HUES48 (cell line): ENCODE data around the gene SARDH.

ENCODE experiments used
- H3K27ac ChIP-seq: one replicate; pipeline ENCODE4 v1.7.0; 2013; ENCODE audit warnings: low read depth, low read length, inconsistent platforms
- H3K27me3 ChIP-seq: 2 replicates; pipeline ENCODE4 v1.6.1; 2013; ENCODE audit warnings: mild to moderate bottlenecking, low read length; ENCODE audit not compliant: control insufficient read depth, insufficient read depth
- H3K36me3 ChIP-seq: 2 replicates; pipeline ENCODE4 v1.6.1; 2013; ENCODE audit warnings: low read length; ENCODE audit not compliant: control insufficient read depth, insufficient read depth
- H3K4me1 ChIP-seq: 2 replicates; pipeline ENCODE4 v1.6.1; 2013; ENCODE audit warnings: mild to moderate bottlenecking, low read length; ENCODE audit not compliant: control insufficient read depth, insufficient read depth
- H3K4me3 ChIP-seq: 2 replicates; pipeline ENCODE4 v1.5.1; 2013; ENCODE audit warnings: mild to moderate bottlenecking, low read depth, low read length
- H3K9ac ChIP-seq: 2 replicates; pipeline ENCODE4 v1.6.1; 2013; ENCODE audit warnings: mild to moderate bottlenecking, low read depth, low read length, moderate library complexity
- H3K9me3 ChIP-seq: 2 replicates; pipeline ENCODE4 v1.6.1; 2013; ENCODE audit warnings: low read length; ENCODE audit not compliant: control insufficient read depth, insufficient read depth

SARDH gene

DNA sequence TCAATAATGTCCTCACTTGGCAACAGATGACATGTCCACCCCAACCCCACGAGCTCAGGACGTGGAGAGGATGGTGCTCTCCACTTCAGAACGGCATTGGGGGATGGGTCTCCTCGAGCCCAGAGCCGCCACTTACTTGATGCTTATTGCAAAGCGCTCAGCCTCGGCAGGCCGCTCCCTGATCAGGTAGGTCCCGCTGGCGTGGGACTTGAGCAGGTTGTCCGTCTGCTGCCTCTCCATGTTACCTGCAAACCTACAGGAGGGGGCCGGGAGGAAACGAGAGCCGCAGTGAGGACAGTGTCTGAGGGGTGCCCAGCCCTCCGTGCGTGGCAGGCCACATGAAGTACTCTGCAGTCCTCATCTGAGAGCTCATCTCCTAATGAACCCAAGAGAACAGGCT, 36.6 kb upstream of the SARDH start:
- Histone ChIP-seq H3K9me3 (no peaks in the 10 kb centered on the region), H3K4me1 (no peaks in the 10 kb centered on the region), H3K36me3 (peaks cover 72% of the 10 kb centered on the region), H3K27me3 (no peaks in the 10 kb centered on the region), H3K27ac (no peak overlapping the region), H3K4me3 (no peak overlapping the region), H3K9ac (no peak overlapping the region)

- Histone ChIP-seq H3K4me3 (no peak overlapping the region), H3K27ac (no peak overlapping the region)
Measured at GRCh38 chr9:133773889-133774655, 35.9 kb upstream of the SARDH start.

DNA sequence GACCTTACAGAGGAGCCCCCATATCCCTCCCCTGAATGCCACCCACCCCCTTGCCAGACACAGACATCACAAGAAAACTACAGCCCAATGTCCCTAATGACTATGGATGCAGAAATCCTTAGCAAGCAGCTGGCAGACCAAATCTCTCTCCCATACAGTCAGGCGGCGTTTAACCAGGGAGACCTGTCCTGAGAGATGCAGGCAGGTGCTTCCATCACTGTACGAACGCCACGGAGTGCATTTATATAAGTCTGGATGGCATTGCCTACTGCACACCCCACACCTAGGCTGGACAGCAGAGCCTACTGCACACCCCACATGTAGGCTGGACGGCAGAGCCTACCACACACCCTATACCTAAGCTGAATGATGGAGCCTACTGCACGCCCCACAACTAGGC, 34.4 kb upstream of the SARDH start:
- Histone ChIP-seq H3K36me3 (peaks cover 64% of the 10 kb centered on the region), H3K4me1 (no peaks in the 10 kb centered on the region), H3K27ac (no peak overlapping the region), H3K9ac (no peak overlapping the region), H3K27me3 (no peaks in the 10 kb centered on the region), H3K9me3 (0 out of 2 replicates have a peak, but pooled peaks cover 3% of the 10 kb centered on the region), H3K4me3 (no peak overlapping the region)

More at GRCh38 chr9:133773889-133774655, 35.9 kb upstream of the SARDH start:
- Histone ChIP-seq H3K9me3 (no peaks in the 10 kb centered on the region), H3K27me3 (no peaks in the 10 kb centered on the region), H3K4me1 (no peaks in the 10 kb centered on the region), H3K9ac (no peak overlapping the region), H3K36me3 (peaks cover 67% of the 10 kb centered on the region)

DNA sequence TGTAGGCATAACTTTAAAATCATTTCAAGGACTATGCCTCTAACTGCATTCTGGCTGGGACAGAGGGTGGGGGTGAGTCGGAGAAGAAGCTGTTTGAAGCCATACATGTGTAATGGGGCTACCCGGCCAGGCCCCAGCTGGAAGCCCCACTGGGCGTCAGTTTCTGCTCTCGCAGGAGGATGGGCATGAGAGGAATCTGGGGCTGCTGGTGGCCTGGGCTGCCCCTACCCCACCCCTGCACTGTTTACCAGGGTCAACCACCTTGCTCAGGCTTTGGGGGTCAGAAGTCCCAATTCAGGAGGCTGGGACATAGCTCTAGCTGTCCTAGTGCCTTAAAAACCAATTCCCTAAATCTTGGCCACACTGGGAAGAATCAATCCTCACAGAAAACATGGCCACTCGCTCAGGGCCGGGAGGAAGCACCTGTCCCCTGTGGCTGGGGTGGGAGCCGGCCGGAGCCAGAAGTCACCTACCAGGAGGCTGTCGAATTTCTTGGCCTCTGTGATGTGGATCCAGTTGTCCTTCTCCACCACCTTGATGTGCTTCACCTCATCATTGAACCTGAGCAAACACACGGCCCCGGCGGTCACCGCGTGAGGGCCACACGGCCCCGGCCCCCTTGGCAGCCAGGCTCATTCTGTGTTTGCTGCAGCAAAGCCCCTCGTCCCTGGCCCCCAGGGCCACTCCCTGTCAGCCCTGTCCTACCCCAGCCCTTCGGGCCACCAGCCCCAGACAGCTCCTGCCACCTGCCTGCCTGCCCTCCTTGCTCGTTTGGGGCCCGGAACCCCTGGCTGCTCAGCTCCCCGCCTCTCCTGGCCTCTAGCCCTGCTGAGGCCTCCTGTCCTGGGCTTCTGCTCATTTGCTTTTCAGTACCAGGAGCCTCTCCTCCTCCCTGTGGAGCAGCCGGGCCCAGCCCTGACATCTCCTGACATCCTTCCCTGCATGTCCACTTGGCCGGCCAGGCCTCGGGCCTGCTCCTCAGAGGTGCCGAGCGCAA, 33.6 kb upstream of the SARDH start:
- H3K36me3 ChIP-seq = peaks cover 58% of the 10 kb centered on the region
- no peak overlapping the region for H3K9ac ChIP-seq
- no peak overlapping the region for H3K27ac ChIP-seq
- no peak overlapping the region for H3K4me3 ChIP-seq
- no peaks in the 10 kb centered on the region for H3K27me3 ChIP-seq
- 0 out of 2 replicates have a peak, but pooled peaks cover 7% of the 10 kb centered on the region for H3K9me3 ChIP-seq
- H3K4me1 ChIP-seq = no peaks in the 10 kb centered on the region

DNA sequence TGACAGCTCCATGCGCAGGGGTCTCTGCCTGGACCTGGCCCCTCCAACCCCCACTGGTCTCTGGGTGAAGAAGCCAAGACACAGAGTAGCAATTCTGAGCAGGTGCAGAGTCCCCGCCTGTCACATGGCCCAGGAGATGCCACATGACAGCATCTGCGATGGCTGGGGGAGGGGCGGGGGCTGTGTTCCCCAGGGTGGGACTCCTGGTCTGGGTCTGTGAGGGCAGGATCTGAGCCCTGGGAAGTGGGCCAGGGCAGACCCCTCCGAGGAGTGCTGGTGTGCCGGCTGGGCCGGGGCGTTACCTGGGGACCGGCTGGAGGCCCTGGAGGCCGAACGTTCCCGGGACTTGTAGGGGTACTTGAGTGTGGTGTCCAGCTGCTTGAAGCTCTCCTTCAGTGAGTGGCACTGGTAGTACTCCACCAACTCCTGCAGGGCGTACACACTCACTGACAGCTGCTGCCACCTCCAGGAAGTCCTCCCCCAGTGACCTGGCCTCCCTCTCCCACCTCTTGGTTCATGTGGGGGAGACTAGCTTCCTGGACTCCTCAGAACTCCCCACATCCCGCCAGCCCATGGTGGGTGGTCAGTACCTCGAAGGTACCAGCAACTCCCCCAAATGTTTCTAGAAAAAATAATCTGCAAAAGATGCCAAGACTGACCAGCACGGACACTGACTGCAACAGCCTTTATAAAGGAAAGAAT, 32.1 kb upstream of the SARDH start:
- H3K9me3 ChIP-seq = 0 out of 2 replicates have a peak, but pooled peaks cover 7% of the 10 kb centered on the region
- no peaks in the 10 kb centered on the region for H3K27me3 ChIP-seq
- H3K4me1 ChIP-seq = no peaks in the 10 kb centered on the region
- peaks cover 51% of the 10 kb centered on the region for H3K36me3 ChIP-seq
- H3K4me3 ChIP-seq = no peak overlapping the region
- H3K9ac ChIP-seq = no peak overlapping the region
- no peak overlapping the region for H3K27ac ChIP-seq

DNA sequence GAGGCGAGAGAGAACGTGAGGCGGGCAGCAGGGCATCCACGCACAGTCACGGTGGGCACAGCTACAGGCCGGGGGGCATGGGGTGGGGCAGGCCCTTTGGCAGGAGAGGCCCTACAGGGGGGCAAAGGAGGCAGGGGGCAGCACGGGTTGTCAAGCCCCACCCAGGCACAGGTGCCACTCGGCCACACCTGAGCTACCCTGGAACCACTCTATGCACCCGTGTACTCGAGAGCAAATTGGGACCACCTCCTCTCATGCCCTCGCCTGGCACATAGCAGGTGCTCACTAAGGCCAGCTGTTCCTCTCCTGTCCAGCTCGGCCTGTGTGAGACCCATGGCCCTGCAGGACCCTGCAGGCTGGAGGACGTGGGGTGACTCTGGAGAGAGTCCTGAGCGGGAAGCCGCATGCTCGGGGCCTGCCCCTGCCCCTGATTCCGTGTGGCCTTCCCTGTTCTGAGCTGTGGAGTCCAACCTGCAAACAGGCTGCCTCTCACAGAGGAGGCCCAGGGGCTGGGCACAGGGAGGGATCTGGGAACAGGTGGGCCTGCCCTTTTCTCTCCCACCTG, 31.4 kb upstream of the SARDH start:
- Histone ChIP-seq H3K4me1 (no peaks in the 10 kb centered on the region), H3K27me3 (no peaks in the 10 kb centered on the region), H3K36me3 (peaks cover 46% of the 10 kb centered on the region), H3K4me3 (no peak overlapping the region), H3K27ac (no peak overlapping the region), H3K9me3 (0 out of 2 replicates have a peak, but pooled peaks cover 7% of the 10 kb centered on the region), H3K9ac (no peak overlapping the region)

DNA sequence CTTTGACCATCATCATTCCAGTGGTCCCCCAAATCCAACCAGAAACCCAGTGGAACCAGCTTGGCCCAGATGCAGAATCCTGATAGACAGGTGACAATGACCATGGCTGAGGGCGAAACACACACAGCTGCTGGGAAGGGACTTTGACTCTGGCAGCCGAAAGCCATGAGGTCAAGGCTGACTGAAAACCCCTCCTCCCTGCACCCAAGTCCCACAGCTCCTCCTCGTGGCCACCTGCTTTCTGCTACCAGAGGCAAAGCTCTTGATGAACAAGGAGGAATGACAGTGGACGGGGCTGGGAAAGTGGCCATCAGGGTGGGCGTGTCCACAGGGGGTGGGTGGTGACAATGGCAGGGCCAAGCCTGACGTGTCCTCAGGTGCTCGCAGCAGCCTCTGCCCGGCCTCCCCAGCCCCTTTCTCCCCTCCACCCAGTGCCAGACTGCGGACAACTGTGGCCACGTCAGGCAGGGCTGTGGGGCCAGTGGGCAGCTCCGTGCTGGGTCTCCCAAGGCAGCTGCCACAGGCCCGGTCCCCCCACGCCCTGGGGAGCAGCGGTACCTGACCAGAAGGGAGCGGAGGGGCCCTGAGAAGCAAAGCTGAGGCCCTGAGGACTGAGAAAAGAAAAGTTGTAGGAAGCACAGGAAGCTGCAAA, 30.8 kb upstream of the SARDH start:
- H3K4me1 ChIP-seq = no peaks in the 10 kb centered on the region
- H3K27ac ChIP-seq = no peak overlapping the region
- H3K27me3 ChIP-seq = no peaks in the 10 kb centered on the region
- H3K4me3 ChIP-seq = no peak overlapping the region
- H3K9ac ChIP-seq = no peak overlapping the region
- 0 out of 2 replicates have a peak, but pooled peaks cover 7% of the 10 kb centered on the region for H3K9me3 ChIP-seq
- H3K36me3 ChIP-seq = peaks cover 44% of the 10 kb centered on the region

DNA sequence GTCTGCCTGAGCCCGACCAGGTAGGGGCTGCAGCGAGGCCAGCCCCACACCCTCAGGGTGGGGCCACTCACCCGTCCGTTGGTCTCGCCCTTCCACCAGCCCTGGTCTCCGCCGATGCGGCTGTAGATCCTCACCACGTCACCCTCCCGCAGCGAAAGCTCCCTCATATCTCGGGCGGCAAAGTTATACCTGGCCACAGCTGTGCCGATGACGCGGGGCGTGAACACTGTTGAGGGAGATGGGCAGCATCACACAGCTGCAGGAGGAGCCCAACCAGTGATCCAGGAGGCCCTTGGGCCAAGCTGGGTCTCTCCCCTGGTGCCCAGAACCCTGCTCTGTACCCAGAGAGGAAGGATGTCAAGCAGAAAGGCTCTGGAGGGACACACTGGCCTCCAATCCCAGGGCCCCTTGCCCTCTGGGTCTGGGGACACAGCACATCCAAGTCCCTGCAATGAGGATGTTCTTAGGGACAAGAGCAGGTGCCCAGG, 30.3 kb upstream of the SARDH start:
- Histone ChIP-seq H3K9me3 (0 out of 2 replicates have a peak, but pooled peaks cover 7% of the 10 kb centered on the region), H3K36me3 (peaks cover 44% of the 10 kb centered on the region), H3K4me1 (no peaks in the 10 kb centered on the region), H3K9ac (no peak overlapping the region), H3K27ac (no peak overlapping the region), H3K27me3 (no peaks in the 10 kb centered on the region), H3K4me3 (no peak overlapping the region)

DNA sequence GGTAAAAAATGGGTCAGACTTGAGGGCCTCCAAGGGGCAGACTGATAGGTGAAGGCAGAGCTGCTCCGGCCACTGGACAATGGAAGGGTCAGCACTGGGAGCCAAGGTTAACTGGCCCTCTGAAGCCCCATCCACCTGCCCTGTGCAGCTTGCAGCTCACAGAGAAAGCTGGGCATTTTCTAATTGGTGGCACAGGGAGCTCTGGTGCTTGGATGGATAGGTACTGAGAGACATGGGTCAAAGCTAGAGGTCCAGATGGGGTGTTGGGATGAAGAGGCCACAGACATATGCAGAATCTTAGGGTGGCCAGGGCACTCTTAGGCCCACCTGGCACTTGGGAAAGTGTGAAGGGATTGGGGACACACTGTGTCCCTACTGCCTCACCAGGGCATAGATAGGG, 29.5 kb upstream of the SARDH start:
- Histone ChIP-seq H3K9me3 (0 out of 2 replicates have a peak, but pooled peaks cover 7% of the 10 kb centered on the region), H3K27me3 (no peaks in the 10 kb centered on the region), H3K4me1 (no peaks in the 10 kb centered on the region), H3K27ac (no peak overlapping the region), H3K9ac (no peak overlapping the region), H3K36me3 (peaks cover 41% of the 10 kb centered on the region), H3K4me3 (no peak overlapping the region)

DNA sequence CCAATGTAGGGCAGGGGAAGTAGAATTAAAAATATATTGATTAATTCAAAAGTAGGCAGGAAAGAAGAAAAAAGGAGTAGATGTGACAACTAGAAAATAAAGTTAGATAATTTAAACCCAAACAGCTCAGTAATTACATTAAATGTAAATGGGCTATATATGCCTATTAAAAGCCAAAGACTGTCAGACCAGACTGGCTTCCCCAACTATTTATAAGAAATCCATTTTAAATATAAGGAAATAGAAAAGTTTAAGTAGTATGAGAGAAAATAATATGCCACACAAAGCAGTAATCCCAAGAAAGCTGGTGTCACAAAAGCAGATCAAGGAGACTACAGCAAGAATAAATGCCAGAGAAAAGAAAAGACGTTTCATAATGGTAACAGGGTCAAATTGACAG, 28.9 kb upstream of the SARDH start:
- H3K9ac ChIP-seq = no peak overlapping the region
- no peaks in the 10 kb centered on the region for H3K4me1 ChIP-seq
- H3K4me3 ChIP-seq = no peak overlapping the region
- H3K36me3 ChIP-seq = peaks cover 41% of the 10 kb centered on the region
- no peak overlapping the region for H3K27ac ChIP-seq
- H3K9me3 ChIP-seq = 0 out of 2 replicates have a peak, but pooled peaks cover 7% of the 10 kb centered on the region
- H3K27me3 ChIP-seq = no peaks in the 10 kb centered on the region
